HG02610 (cell line): ENCODE data around the gene B3GNT8.
"Not testable (repeated sequence)": the region's sequence is repeated elsewhere in the genome, so short reads cannot be mapped to it uniquely, and the experiment has no call there.

Source experiments
- ATAC-seq: cut with Tn5 transposase; IDR thresholded peaks from one replicate; pipeline ENCODE4 v1.9.1; 2021; ENCODE audit warnings: mild to moderate bottlenecking, moderate library complexity; ENCODE audit not compliant: unreplicated experiment

Gene B3GNT8

DNA sequence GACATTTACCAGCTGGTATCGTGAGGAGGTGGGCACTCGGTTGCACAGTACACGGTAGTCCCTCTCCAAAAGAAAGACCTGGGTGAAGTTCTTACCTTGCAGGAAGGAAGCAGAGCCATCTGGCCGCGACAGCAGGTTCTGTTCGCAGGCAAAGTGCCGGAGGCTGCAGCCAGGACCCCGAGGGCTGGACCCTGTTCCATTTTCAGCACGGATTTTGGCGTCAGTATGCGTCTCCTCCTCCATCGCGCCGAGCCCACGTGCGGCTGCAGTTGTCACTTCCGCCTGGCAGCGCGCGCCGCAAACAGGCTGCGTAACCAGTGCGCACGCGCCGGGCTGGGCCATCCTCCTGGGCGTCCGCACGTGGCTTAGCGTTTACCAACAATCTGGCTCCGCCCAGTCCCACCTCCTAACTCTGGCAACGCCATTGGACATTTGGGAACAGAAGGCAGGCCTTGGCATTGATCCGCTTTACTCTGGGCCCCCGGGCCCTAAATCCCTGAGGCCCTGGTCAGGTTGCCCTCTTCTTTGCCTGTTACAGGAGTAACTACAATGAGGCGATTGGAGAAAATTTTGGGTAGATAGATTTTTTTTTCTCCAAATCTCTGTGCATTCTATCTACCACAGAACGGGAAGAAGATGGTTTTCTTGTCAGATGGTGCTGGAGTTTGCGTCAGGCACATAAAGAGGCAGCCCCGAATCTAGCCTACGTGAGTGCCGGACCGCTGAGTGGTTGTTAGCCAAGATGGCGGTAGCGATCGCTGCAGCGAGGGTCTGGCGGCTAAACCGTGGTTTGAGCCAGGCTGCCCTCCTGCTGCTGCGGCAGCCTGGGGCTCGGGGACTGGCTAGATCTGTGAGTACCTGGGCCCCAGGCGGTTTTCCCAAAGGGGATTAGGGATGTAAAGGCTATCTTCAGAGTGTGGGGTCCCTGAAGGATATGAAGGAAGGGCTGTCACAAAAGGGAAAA is 29.8 kb downstream of the B3GNT8 start, which contains the start of the genes BCKDHA and EXOSC5:
Gene BCKDHA, plus strand, starts transcription at position 733 of the 964 bp plus-strand sequence. Its CDS starts 10 bp downstream, at position 743.
Gene EXOSC5, minus strand, starts transcription at position 274 of the 964 bp plus-strand sequence. Its CDS starts 31 bp downstream, at position 243.
- peak; percentile 86 for ATAC-seq

DNA sequence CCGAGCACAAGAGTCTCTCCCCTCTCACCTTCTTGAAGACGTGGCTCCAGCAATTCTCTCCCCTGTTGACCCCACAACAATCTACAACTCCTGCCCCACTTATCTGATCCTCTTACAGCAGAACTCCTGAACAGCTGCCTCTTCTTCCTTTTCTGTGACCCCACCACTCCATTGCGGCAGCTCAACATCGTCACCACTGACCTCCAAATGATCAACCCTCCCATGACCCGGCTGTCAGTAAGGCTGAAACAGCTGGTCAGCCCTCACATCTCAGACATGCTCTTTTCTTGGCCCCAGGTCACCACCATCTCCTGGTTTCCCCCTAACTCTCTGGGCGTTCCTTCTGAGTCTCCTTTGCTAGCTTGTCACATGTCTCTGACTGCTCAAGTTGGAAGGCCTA is 31.8 kb downstream of the B3GNT8 start:
- no peak for ATAC-seq

DNA sequence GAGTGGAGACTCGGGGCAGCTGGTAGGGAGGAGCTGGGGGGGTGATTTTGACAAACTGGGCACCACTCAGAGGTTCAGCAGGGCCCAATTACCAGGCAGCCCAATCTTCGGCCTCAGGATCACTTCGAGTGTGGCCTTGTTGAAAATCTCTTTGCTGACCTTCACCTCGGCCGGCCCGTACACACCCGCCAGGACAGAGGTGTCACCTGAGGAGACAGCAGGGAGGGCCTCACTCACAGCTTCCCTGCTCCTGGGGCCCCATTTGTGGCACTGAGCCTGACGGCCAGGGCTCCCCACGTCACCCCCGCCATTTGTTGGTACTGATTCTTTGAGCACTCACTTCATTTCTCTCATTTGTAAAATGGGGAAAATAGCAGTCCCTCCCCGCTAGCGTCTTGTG is 34.4 kb downstream of the B3GNT8 start:
- ATAC-seq: no peak

DNA sequence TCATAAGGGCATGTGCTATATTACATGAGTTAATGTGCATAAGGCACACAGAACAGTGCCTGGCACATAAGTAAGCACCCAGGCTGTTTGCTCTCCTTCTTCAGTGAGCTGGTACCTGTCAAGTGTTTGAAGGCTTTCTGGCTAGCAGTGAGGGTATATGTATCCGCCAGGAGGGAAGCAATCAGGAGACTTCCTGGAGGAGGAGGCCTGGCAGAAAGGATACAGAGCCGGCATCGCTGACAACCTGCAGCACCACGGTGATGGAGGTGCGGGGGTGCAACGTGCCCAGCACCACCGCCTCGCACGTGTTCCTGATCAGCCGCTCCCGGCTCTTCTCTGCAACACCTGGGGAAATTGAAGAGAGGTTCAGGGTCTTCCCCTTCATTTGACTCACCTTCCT is 35.6 kb downstream of the B3GNT8 start:
- ATAC-seq: no peak

- ATAC-seq: no peak
Measured at GRCh38 chr19:41386442-41386841, 40.7 kb downstream of the B3GNT8 start.

- ATAC-seq: no peak
Measured at GRCh38 chr19:41384351-41384750, 42.8 kb downstream of the B3GNT8 start.

GRCh38 chr19:41381536-41381935 is 45.6 kb downstream of the B3GNT8 start:
- ATAC-seq: not testable (repeated sequence)

- ATAC-seq: no peak
Measured at GRCh38 chr19:41377977-41378709, 49.0 kb downstream of the B3GNT8 start.

GRCh38 chr19:41376998-41377365 is 50.2 kb downstream of the B3GNT8 start:
- no peak for ATAC-seq

DNA sequence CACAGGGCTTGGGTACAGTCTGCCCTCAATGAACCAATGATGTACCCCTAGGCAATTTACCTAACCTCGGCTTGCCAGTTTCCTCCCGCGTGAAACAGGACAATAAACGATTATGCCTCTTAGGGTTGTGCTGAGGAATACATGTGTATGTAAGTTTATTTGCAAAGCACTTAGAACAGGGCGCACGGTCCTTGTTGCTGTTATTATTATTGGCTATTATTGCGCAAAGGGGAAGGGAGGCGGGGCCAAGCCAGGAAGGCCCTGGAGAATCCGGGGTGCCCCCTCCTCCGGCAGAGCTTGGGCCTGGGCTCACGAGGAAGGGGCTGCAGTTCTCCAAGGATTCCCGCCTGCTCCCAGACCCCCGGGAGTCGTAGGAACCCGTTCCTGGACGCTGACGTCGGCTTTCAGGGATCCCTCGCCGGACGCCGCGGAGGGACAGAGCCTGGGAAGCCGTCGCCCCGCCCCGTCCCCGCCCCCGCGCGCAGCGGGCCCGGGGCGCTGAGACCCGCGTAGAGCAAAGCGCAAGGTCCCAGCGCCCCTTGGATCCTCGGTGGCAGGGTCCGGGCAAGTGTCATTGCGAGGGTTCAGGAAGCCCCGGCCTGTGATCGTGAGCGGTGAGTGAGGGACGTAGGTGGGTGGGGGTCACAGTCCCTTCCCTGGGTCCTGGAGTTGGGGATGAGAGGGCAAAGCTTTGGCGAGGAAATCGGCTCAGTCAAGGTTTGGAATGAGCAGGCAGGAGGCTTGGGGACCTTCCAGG is 50.8 kb downstream of the B3GNT8 start, which contains the start of gene TMEM91:
Gene TMEM91, plus strand, starts transcription at position 293 of the 757 bp plus-strand sequence. CDS start 1,777 bp downstream, outside the sequence.
- no peak for ATAC-seq
